NCI-H1417 (cell line): ENCODE results near the gene SYNE1.
A peak's percentile ranks its signal among the peaks of the same experiment; 100 is the strongest.
"Not testable (repeated sequence)": the region's sequence is repeated elsewhere in the genome, so short reads cannot be mapped to it uniquely, and the experiment has no call there.

ENCODE experiments used
- DNase-seq, 3 experiments: peaks; one replicate each; lab custom pipeline; 2025; lab: John Stamatoyannopoulos, UW

Gene SYNE1

DNA sequence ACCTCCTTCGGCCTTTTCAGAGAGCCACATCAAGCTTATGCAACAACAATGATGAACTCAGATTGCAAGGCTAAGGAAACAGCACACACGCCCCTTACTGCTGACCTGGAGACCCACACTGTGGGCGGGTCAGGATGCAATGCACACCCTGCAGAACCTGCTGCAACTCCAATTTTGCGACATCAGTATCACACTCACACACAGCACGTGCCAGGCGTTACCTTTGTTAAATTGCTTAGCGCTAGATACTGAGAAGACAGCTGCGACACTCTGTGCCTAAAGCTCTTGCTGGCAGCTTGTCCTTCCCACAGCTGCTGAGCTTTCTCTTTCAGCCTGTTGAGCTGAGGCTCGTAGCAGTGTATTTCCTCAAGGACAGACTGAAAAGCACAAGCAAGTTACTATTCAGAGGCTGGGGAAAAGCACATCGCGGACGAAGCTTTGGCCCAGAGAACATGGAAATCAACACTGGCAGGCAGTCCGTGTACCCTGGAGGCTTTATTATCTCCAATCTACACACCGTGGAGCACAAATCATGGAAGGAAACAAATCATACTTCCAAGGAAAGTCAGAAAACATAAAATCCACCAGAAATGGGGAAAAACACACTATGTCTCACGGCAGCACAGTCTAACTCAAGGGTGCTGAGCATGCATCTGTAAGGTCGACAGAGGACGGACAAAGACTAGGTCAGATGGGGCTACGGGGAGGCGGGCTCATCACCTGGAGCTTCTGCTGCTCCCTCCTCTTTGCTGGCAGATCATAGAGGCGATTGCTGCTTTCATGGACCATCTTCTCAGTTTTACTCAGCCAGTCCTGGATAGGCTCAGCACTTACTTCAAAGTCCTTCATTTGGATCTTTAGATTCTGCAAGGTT is 268.2 kb downstream of the SYNE1 start:
- DNase-seq, result peak in 2 of 3 experiments; percentile 52 to 75

DNA sequence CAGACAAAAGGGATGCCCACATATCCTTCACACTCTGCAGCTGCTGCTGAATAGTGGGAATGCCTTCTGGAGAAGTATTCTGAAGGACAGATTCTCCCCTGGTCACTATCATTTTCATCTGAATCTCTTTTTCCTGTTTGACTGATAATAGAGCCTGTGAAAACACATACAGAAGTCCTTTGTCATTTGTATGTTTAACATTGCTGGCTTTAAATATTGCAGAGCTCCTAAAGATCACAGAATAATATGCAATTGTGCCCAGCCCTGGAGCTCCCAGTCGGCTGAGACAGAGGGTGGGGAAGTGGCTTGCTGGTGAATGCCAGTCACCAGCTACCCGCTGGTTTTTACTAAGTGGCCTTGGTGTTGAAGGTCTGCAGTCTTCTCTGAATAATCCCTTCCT is 272.3 kb downstream of the SYNE1 start:
- no peak for DNase-seq

DNA sequence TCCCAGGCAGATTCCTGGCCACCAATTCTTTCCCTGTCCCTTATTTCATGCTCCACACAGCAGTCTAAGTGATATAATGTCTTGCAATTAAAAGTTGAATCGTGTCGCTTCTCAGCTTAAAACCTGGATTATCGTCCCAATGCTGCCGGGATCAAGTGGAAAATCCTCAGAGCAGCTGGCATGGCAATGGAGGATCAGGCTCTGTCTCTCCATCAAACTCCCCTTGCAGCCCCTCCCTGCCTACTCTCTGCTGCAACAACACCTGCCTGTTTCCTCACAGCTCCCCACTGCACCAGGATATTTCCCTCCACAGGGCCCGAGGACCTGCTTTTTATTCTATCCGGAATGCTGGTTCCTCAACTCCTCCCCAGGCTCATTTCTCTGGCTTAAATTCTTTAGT is 277.1 kb downstream of the SYNE1 start:
- DNase-seq, result no peak

DNA sequence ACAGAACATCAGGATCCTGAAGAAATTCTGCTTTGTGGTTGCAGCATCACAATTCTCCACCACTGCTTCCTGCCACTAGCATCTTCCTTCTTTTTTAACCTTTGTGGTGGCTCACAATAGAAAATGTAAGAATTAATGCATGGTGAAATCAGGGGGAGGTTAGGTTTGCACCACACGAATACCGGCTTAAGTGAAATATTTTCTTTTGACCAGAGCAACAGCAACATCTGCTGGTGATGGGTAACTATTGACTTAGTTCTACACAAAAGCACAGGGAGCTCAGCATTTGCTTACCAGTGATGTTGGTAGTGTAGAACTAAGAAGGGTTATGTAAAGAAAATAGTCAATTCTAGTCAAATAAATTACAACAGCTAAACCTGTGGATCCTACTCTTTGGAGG is 280.5 kb downstream of the SYNE1 start:
- peak in 2 of 3 experiments; percentile 15 to 71 for DNase-seq

DNA sequence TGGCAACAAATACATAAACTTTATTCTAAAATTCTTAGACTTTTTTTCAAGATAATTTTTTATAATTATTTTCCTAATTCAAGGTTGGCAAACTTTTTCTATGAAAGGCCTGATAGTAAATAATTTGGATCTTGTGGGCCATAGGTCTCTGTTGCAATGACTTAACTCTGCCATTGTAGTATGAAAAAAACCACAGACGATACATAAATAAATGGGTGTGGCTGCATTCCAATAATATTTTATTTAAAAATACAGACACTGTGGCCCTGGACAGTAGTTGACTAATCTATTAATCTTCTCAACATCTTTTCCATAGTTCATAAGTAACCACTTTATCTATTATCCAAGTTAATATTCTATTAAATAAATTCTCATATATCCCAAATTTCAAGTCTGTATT is 281.1 kb downstream of the SYNE1 start:
- DNase-seq, result no peak

DNA sequence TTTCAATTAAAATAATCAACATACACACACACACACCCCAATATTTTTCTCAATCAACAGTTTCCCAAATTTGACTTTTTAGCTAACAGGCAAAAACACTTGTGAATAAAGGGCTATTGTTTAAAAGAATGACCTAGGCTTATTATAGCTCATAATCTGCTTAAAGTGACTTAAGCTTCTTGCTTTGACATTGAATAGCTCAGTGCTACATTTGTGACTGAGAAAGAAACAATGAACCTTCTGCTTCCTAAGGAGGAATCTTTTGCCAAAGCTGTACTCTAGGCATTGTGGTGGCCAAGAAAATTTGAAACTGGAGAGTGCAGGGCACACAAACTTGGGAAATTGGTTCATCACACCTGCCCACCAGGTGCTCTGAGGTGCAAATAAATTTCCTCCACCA is 282.0 kb downstream of the SYNE1 start:
- DNase-seq, result no peak

DNA sequence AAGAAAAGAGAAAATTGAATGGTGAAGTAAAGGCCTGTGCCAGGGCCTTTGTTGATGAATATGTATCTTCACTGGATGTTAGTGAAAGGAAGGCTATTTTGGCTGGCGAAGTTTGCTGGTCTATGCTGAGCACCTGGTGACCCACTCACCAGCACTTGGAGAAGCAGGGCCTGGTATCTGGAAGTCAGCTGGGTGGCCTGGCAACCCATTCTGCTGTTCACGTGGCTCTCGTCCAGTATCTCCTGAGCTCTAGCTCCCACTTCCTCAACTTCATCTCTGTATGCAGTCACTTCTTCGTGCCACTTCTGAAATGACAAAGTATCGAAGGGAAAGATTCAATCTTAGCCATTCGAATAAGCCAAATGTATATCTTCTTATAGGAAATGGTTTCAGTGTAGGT is 283.7 kb downstream of the SYNE1 start:
- DNase-seq, result no peak

DNA sequence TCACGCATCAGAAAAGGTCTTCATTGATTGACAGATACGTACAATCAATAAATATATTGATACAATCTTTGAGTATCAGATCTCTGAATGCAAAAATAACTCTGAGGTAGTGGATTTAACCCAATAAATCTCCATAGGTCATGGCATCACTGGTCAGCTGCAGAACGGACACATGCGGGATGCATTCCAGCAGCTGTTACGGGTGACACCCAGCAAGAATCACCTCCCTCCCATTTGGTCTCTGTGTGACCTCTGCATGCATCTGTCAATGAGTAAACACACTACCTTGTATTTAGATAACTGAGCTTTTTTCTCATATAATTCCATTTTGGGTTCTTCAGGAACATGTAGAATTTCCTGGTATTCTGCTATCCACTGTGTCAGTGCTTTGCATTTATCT is 285.4 kb downstream of the SYNE1 start:
- no peak for DNase-seq

DNA sequence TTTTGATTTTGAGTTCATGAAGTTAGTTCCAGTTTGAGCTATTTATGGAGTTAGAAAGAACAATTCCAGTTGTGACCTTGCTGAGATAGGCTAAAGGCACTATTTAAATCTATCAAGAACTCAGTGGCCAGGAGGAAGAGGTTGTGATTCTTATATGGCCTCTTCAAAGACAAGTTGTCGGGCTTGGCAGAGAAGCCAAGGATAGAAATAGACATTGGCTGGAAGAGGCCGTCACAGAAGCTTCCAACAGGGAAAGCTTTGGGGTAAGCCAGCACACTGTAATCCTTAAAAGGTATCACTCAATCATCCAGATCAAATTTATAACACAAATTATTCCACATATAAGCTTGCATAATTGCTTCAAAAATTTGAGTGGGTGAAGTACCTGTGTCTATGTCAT is 286.1 kb downstream of the SYNE1 start:
- DNase-seq, result no peak

DNA sequence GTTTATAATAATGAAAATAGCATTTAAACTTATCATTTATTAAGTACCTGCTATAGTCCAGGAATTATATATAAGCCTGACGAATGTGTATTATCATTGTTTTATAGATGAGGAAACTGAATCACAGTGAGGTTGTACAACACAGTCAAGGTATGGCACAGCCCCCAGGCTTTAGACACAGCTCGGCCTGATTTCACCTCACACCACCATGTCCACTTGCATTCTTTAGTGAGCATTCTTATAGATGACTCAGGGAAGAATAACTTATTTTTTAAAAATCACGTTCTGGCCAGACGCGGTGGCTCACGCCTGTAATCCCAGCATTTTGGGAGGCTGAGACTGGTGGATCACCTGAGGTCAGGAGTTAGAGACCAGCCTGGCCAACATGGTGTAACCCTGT is 289.0 kb downstream of the SYNE1 start:
- no peak for DNase-seq

DNA sequence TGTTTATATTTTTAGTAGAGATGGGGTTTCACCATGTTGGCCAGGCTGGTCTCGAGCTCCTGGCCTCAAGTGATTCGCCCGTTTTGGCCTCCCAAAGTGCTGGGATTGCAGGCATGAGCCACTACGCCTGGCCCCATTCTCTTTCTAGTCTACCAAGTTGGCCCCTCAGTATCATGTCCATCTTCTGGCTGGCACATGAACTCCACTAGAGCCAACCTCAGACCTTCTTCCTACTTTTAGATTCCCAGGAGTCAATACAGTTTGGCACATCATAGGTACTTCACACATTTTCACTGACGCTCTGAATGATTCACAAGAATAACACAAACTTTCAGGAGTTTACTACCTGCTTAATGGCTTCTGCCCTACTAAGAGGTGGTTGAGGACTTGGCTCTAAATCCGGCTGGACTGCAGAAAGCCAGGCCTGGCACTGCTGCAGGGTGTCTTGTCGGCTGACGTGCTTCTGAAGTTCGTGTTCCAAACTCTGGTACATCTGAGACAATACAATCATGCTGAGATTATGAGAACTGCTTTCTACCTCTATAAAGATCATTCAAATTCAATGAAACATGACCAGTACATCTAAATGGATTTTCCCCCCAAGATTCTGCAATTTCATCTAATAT is 293.3 kb downstream of the SYNE1 start:
- DNase-seq, result no peak

DNA sequence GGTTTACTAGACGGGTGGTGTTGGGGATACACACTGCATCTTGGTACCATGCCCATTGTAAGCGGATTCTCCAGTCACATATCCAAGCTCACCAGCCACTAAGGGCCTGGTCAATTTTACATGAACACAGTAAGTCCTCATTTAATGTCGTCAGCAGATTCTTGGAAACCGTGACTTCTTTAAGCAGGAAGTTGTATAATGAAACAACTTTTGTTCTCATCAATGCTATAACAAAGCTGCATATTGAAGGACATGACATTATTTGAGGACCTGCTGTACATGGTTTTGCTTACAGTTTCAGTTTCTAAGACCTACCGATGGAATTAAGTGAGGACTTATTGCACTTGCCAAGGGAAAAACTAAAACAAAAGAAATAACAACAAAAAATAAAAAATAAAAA is 295.6 kb downstream of the SYNE1 start:
- DNase-seq, result no peak

DNA sequence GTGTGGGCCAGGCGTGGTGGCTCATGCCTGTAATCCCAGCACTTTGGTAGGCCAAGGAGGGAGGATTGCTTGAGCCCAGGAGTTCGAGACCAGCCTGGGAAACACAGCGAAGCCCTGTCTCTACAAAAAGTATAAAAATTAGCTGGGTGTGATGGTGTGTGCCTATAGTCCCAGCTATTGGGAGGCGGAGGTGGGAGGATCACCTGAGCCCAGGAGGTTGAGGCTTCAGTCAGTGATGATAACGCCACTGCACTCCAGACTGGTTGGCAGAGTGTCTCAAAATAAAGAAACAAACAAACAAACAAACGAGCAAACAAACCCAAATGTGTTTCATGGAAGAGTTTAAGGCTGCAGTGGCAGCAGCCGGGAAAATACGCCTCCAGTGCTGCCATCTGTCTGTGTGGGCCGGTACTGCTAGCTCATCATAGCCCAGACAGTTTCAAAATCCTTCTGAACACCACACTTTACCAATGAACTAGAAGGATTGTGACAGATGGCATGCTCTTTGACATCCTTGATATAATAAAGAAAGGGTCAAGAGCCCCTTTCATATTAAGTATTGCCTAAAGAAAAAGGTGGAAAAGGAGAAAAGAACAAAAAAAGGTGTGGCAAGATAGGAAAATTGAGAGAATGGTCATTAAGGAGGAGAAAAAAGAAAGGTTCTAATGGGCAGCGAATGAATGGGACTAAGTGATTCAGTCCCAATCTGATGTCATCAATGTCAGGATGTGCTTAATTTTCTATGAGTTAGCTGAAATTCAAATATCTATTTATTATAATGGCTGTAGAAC is 298.6 kb downstream of the SYNE1 start:
- DNase-seq, result peak; percentile 21 to 62 (median 28)

DNA sequence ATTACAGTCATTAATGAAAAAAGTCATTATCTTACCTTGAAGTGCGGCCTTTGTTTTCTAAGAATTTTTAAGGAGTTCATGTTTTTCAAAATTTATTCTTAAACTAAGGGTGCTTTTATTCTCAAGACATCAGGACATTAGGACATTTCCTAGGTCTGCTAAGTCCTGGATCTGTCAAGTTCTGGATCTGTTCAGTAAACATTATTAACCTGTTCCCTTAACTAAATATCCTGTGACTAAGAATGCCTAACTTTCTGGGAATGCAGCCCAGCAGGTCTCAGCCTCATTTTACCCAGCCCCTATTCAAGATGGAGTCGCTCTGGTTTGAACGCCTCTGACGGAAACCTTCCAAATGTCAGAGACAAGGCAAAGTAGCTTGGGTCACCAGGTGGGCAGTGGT is 302.6 kb downstream of the SYNE1 start:
- no peak for DNase-seq

DNA sequence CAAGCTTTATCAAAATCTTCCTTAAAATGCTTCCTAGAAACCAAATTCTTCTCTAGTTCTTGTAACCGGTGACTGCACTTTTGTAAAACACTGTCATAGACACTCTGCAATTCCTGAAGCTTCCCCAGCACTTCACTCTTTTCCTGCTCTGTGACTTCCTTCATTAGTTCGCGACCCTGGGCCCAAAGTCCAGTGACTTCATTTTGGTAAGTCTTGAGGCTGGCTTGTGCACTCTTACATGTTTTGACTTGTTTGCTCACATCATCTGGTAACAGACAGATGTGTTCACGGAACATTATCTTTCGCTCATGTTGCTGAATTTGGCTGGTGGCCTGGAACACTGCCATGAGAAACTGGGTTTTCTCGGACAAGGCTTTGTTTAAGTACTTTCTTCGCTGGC is 306.2 kb downstream of the SYNE1 start:
- no peak for DNase-seq

DNA sequence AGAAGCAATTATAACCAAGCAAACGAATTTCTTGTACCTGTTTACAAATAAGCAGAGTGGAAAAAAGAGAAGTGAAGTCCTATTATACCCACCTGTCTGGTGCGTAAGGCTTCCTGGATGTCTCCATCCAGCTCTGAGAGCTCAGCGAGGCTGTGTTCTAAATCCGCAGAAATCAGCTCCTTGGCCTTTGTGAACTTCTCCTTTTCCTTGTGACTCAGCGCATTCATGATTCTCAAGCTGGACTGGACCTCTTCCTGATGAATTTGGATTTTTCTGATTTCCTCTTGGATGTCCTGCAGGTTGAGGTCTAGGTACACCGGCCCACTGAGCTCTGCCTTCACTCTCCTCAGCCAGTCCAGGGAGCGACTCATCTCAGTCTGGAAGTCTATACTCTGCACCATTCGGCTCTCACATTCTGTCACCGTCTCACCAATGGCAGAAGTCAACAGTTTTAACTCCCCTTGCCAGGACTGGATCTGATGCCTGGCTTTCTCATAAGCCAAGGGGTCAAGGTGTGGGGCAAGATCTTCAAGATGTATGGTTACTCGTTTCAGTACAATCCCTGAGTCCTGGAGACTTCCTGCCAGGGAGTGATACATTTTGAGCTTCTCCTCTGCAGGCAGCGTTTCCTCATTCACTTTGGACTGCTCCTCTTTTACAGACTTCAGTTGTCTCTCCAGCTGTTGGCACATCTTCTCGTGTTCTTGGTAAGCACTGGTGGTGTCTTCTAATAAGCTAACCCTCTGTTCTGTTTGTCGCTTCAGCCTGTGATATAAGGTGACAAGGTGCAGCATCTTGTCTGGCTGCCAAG is 307.3 kb downstream of the SYNE1 start:
- DNase-seq, result no peak

DNA sequence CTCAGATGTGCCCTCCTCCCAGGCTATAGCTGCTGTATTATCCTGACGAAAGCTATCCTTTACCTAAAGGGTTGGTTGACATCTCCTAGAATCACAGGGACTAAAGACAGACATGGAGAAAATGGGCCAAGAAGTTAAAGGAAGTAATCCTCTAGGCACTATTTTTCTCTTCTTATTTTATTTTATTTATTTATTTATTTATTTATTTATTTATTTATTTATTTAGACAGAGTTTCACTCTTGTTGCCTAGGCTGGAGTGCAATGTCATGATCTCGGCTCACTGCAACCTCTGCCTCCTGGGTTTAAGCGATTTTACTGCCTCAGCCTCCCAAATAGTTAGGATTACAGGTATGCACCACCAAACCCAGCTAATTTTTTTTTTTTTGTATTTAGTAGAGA is 309.0 kb downstream of the SYNE1 start:
- DNase-seq, result not testable (repeated sequence)

DNA sequence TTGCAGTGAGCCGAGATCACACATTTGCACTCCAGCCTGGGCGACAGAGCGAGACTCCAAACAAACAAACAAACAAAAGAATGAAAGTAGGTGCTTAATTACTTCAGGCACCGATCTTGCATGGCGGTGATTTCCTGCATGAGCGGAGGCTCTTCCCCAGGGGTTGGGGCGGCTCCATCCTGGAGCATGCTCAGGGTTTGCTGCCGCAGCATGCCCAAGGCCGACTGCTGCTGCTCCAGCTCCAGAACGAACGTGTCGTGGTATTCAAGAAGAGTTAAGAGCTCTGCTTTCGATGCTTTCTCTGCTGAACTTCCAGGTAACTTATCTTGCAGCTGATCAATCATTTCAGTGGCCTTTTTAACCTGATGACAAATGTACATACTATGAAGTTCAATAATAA is 313.8 kb downstream of the SYNE1 start:
- DNase-seq, result no peak

DNA sequence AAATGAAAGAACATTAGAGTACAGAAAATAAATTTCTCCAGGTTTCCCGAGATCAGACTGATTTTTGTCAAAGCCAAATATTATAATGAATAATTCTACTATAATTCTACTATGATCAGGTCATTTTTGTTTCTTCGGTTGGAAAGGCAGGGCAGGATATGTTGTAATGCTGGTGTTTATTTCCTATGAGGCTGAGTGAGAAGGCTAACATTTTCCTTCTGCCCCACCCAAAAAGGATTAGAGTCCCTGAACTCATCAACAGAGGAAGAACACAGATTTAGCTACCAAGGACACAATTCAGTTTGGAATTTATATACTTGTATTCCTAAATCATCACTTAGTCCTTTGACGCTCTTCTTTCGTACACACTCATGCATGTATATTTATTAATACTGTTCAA is 318.9 kb downstream of the SYNE1 start:
- no peak for DNase-seq

DNA sequence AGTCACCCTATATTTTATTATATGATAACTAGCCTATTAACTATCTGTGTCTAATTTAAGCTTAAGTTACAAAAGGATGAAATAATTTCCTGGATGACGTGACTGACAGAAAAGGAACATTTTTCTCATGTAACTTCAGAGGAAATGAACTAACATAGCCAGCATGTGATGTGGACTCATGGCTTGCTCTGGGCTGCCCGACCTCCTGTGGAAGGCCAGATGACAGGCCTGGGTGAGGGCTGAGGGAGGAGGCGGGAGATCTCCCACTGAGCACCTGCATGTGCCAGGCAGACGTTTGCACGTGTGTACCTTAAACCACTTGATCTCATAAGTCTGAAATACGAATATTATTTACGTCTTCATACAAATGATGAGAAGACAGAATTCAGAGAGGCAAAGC is 321.1 kb downstream of the SYNE1 start:
- no peak for DNase-seq

DNA sequence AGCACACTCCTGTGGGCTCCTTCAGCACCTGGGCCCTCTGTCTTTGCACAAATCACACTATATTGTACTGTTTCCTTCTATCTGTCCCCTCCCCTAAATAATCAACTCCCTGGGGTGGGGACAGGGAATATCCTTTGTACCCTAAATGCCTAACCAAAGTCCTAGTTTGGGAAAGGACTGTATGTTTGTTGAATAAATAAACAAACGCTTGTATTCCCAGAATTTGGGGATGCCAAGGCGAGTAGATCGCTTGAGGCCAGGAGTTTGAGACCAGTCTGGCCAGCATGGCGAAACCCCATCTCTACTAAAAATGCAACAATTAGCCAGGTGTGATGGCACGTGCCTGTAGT is 322.7 kb downstream of the SYNE1 start:
- no peak for DNase-seq
